ENCODE data around the gene NFAT5.

DNA sequence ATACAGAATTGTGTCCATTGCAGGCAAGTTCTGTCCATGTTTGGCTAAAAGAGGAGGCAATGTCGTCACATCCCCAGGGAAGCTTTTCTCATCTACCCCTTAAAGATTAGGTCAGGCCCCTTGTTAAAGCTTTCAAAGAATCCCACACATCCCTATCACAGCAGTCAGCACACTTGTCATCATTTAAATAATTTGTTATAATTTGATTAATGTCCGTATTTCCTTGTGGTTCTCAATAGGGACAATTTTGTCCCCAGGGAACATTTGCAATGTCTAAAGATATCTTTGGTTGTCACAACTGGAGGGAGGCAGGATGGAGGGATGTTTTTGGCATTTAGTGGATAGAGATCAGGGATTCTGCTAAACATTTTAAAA lies 28.1 kb upstream of the NFAT5 start:
- TF ChIP-seq, protein P1, sequence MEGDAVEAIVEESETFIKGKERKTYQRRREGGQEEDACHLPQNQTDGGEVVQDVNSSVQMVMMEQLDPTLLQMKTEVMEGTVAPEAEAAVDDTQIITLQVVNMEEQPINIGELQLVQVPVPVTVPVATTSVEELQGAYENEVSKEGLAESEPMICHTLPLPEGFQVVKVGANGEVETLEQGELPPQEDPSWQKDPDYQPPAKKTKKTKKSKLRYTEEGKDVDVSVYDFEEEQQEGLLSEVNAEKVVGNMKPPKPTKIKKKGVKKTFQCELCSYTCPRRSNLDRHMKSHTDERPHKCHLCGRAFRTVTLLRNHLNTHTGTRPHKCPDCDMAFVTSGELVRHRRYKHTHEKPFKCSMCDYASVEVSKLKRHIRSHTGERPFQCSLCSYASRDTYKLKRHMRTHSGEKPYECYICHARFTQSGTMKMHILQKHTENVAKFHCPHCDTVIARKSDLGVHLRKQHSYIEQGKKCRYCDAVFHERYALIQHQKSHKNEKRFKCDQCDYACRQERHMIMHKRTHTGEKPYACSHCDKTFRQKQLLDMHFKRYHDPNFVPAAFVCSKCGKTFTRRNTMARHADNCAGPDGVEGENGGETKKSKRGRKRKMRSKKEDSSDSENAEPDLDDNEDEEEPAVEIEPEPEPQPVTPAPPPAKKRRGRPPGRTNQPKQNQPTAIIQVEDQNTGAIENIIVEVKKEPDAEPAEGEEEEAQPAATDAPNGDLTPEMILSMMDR (IDR thresholded peaks at IDR 0.05) = no peak
- TF ChIP-seq POLR2A (IDR thresholded peaks at IDR 0.05) = no peak
